HepG2 (cell line): ENCODE data around the gene LTBR. TPM values are rescaled to one million over a fixed set of nuclear protein-coding genes. Genes with fewer than 3 reads are reported as not detected.

ENCODE experiments used
- AGO2 ChIP-seq: fragments of 200-400 bp; formaldehyde crosslinking; optimal IDR thresholded peaks from 2 replicates; pipeline ENCODE3; 2017; ENCODE audit warnings: mild to moderate bottlenecking, low read depth, low read length, moderate library complexity
- HOXA5 ChIP-seq: sonication (generic); formaldehyde crosslinking; IDR thresholded peaks from 2 replicates; pipeline ENCODE4 v1.4.0; 2020; ENCODE audit warnings: missing genetic modification reagents
- KAT2B ChIP-seq: fragments of 150-350 bp; IDR thresholded peaks from 2 replicates; pipeline ENCODE4 v1.6.1; 2014; ENCODE audit warnings: low read depth, low read length, borderline replicate concordance
- KLF13 ChIP-seq: sonication (generic); formaldehyde crosslinking; IDR thresholded peaks from 2 replicates; pipeline ENCODE4 v1.4.0; 2020; ENCODE audit warnings: mild to moderate bottlenecking, missing genetic modification reagents
- MED13 ChIP-seq: sonication (generic); formaldehyde crosslinking; IDR thresholded peaks from 2 replicates; pipeline ENCODE4 v1.5.0; 2020; ENCODE audit warnings: missing genetic modification reagents
- MIXL1 ChIP-seq: IDR thresholded peaks from 2 replicates; pipeline ENCODE4 v1.6.1; 2016
- NR2F2 ChIP-seq: IDR thresholded peaks from 2 replicates; pipeline ENCODE4 v1.6.1; 2012; ENCODE audit warnings: low read depth, inconsistent platforms, borderline replicate concordance
- NRL ChIP-seq: sonication (generic); formaldehyde crosslinking; IDR thresholded peaks from 2 replicates; pipeline ENCODE4 v1.5.0; 2020; ENCODE audit warnings: missing genetic modification reagents, mild to moderate bottlenecking, moderate library complexity, borderline replicate concordance
- TBP ChIP-seq: sonication (generic); formaldehyde crosslinking; IDR thresholded peaks from 2 replicates; pipeline ENCODE4 v1.5.0; 2020; ENCODE audit warnings: missing genetic modification reagents
- ZMYM4 ChIP-seq: sonication (generic); formaldehyde crosslinking; IDR thresholded peaks from 2 replicates; pipeline ENCODE4 v1.8.1; 2023; ENCODE audit warnings: mild to moderate bottlenecking, missing genetic modification reagents
- ZNF205 ChIP-seq: IDR thresholded peaks from 2 replicates; pipeline ENCODE4 v1.6.1; 2018; ENCODE audit warnings: missing biosample characterization, missing genetic modification reagents
- ZNF292 ChIP-seq: sonication (generic); formaldehyde crosslinking; IDR thresholded peaks from 2 replicates; pipeline ENCODE4 v1.8.1; 2022; ENCODE audit warnings: mild to moderate bottlenecking, low read depth, missing genetic modification reagents, borderline replicate concordance
- ZNF558 ChIP-seq: sonication (generic); formaldehyde crosslinking; IDR thresholded peaks from 2 replicates; pipeline ENCODE4 v1.9.0; 2022; ENCODE audit warnings: mild to moderate bottlenecking, missing genetic modification reagents, borderline replicate concordance
- ZNF629 ChIP-seq: sonication (generic); formaldehyde crosslinking; conservative IDR thresholded peaks from 2 replicates; pipeline ENCODE4 v1.5.0; 2020; ENCODE audit warnings: missing genetic modification reagents
- ZNF772 ChIP-seq: sonication (generic); formaldehyde crosslinking; IDR thresholded peaks from 2 replicates; pipeline ENCODE4 v1.5.0; 2020; ENCODE audit warnings: mild to moderate bottlenecking, missing genetic modification reagents
- ZSCAN25 ChIP-seq: sonication (generic); formaldehyde crosslinking; IDR thresholded peaks from 2 replicates; pipeline ENCODE4 v1.8.0; 2022; ENCODE audit warnings: mild to moderate bottlenecking, missing genetic modification reagents
- polyA plus RNA-seq, 8 experiments: library from polyadenylated mRNA; depleted of rRNA in 3 of 8; stranded (reverse) in 7 of 8; unstranded in 1 of 8; fragments of >200 nt; fragmentation: Illumina TruSeq in 4 of 8; extraction: Trizol in 4 of 8; gene quantifications; 2 replicates each; pipeline versions ENCODE4 v1.2.1 to v1.2.3, GENCODE V29; 2011 to 2016; ENCODE audit warnings: low read depth in 4 of 8, missing spikeins in 1 of 8, mixed read lengths in 1 of 8; ENCODE audit not compliant: insufficient read depth in 1 of 8
- total RNA-seq, 5 experiments: library from RNA; depleted of rRNA; stranded (reverse); fragments of >200 nt; fragmentation: Illumina TruSeq; extraction: Trizol; gene quantifications; 2 replicates each; pipeline ENCODE4 v1.2.3, GENCODE V29; 2016; ENCODE audit warnings: low read depth in 1 of 5
- TF ChIP-seq, protein P1 (sequence below): IDR thresholded peaks from 2 replicates; pipeline ENCODE4 v1.6.1; 2016; ENCODE audit warnings: mild to moderate bottlenecking
- TF ChIP-seq, protein P2 (sequence below): sonication (generic); formaldehyde crosslinking; IDR thresholded peaks from 2 replicates; pipeline ENCODE4 v1.5.0; 2020; ENCODE audit warnings: mild to moderate bottlenecking, missing genetic modification reagents, borderline replicate concordance
- TF ChIP-seq, protein P3 (sequence below), 2 experiments: sonication (generic) in 1 of 2; formaldehyde crosslinking in 1 of 2; IDR thresholded peaks; 2 replicates each; pipeline versions ENCODE4 v1.5.1 to v1.6.1; 2011 to 2020; ENCODE audit warnings: borderline replicate concordance in 1 of 2, low read depth in 1 of 2, low read length in 1 of 2, mild to moderate bottlenecking in 1 of 2, missing genetic modification reagents in 1 of 2, moderate library complexity in 1 of 2
- TF ChIP-seq, protein P4 (sequence below): IDR thresholded peaks from 2 replicates; pipeline ENCODE4 v1.6.1; 2016; ENCODE audit warnings: low read depth, control low read depth
- TF ChIP-seq, protein P5 (sequence below): sonication (generic); formaldehyde crosslinking; IDR thresholded peaks from 2 replicates; pipeline ENCODE4 v1.4.0; 2020; ENCODE audit warnings: missing genetic modification reagents, borderline replicate concordance

Gene LTBR
- total and polyA plus RNA-seq, 2 of the 13 experiments (the other 11 are each of a cell fraction or from before 2014, with no cell fraction given): 31.4 to 34.8 TPM

DNA sequence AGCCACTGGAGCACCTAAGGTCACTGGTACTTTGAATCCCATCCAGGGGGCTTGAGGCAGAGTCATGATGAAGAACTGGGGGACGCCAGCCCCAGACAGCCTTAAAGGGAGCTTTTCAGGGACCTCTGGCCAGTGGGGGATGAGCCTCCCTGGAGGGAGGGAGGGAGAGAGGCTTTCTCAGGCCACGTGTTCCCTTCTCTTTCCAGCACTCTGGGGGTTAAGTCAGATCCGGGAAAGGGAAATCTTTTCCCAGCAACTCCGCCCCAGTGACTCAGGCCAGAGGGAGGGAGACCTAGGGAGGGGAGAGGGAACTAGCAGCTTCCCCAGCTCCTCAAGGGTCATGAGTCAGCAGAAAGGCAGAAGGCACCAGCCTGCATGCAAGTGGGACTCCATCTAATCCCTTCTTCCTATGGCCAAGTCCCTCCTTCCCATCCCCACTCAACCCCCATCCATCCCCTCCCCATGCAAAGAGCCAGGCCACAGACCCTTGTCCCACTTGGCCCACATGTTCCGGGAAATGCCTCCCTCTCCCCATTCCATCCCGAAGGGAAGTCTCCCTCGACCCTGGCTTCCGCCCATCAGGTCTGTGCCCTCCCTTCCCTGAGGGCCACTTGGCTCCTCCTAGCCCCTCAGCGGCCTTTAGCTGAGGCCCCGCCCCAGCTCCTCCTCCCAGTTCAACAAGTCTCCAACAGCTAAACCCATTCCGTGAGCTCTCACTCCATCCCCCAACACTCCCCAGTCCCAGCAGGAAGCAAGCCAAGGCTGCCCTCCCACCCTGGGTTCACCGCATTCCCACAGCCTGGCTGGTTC lies 47.7 kb upstream of the LTBR start (continued):
- TF ChIP-seq, protein P1, sequence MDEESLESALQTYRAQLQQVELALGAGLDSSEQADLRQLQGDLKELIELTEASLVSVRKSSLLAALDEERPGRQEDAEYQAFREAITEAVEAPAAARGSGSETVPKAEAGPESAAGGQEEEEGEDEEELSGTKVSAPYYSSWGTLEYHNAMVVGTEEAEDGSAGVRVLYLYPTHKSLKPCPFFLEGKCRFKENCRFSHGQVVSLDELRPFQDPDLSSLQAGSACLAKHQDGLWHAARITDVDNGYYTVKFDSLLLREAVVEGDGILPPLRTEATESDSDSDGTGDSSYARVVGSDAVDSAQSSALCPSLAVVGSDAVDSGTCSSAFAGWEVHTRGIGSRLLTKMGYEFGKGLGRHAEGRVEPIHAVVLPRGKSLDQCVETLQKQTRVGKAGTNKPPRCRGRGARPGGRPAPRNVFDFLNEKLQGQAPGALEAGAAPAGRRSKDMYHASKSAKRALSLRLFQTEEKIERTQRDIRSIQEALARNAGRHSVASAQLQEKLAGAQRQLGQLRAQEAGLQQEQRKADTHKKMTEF: peak; percentile 69
- TF ChIP-seq ZNF292 (CRISPR knock-in tag) (0 out of 2 replicates have a peak, but pooled peaks have one; percentile 33), ZNF772 (CRISPR knock-in tag) (no peak), ZSCAN25 (0 out of 2 replicates have a peak, but pooled peaks have one; percentile 10), MED13 (CRISPR knock-in tag) (0 out of 2 replicates have a peak, but pooled peaks have one; percentile 7), MIXL1 (CRISPR knock-in tag) (no peak), NR2F2 (no peak), ZNF558 (CRISPR knock-in tag) (no peak), ZNF629 (CRISPR knock-in tag) (0 out of 2 replicates have a peak, but pooled peaks have one; percentile 3), NRL (no peak), ZMYM4 (CRISPR knock-in tag) (no peak; the same call in 1 of the 2 replicates), HOXA5 (CRISPR knock-in tag) (0 out of 2 replicates have a peak, but pooled peaks have one; percentile 22), AGO2 (no peak), TBP (no peak), KAT2B (no peak), ZNF205 (CRISPR knock-in tag) (no peak), KLF13 (CRISPR knock-in tag) (no peak)
- TF ChIP-seq, protein P2, sequence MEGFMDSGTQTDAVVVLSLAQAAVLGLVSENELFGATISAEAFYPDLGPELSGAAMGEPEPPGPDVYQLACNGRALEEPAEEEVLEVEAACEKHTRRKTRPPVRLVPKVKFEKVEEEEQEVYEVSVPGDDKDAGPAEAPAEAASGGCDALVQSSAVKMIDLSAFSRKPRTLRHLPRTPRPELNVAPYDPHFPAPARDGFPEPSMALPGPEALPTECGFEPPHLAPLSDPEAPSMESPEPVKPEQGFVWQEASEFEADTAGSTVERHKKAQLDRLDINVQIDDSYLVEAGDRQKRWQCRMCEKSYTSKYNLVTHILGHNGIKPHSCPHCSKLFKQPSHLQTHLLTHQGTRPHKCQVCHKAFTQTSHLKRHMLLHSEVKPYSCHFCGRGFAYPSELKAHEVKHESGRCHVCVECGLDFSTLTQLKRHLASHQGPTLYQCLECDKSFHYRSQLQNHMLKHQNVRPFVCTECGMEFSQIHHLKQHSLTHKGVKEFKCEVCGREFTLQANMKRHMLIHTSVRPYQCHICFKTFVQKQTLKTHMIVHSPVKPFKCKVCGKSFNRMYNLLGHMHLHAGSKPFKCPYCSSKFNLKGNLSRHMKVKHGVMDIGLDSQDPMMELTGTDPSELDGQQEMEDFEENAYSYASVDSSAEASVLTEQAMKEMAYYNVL: peak; percentile 64; the same call in 1 of the 2 replicates
- TF ChIP-seq, protein P3, sequence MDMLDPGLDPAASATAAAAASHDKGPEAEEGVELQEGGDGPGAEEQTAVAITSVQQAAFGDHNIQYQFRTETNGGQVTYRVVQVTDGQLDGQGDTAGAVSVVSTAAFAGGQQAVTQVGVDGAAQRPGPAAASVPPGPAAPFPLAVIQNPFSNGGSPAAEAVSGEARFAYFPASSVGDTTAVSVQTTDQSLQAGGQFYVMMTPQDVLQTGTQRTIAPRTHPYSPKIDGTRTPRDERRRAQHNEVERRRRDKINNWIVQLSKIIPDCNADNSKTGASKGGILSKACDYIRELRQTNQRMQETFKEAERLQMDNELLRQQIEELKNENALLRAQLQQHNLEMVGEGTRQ (IDR thresholded peaks at IDR 0.05; ENCODE audit: low read depth, low read length): peak; percentile 66
- TF ChIP-seq, protein P3 (CRISPR knock-in tag; IDR thresholded peaks at IDR 0.05; ENCODE audit: borderline replicate concordance): peak; percentile 58
- TF ChIP-seq, protein P4, sequence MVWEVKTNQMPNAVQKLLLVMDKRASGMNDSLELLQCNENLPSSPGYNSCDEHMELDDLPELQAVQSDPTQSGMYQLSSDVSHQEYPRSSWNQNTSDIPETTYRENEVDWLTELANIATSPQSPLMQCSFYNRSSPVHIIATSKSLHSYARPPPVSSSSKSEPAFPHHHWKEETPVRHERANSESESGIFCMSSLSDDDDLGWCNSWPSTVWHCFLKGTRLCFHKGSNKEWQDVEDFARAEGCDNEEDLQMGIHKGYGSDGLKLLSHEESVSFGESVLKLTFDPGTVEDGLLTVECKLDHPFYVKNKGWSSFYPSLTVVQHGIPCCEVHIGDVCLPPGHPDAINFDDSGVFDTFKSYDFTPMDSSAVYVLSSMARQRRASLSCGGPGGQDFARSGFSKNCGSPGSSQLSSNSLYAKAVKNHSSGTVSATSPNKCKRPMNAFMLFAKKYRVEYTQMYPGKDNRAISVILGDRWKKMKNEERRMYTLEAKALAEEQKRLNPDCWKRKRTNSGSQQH (CRISPR knock-in tag): 0 out of 2 replicates have a peak, but pooled peaks have one; percentile 29
- TF ChIP-seq, protein P5, sequence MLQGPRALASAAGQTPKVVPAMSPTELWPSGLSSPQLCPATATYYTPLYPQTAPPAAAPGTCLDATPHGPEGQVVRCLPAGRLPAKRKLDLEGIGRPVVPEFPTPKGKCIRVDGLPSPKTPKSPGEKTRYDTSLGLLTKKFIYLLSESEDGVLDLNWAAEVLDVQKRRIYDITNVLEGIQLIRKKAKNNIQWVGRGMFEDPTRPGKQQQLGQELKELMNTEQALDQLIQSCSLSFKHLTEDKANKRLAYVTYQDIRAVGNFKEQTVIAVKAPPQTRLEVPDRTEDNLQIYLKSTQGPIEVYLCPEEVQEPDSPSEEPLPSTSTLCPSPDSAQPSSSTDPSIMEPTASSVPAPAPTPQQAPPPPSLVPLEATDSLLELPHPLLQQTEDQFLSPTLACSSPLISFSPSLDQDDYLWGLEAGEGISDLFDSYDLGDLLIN (CRISPR knock-in tag): no peak
